Endothelial cell of umbilical vein (primary cell): ENCODE results near the gene CLIP4. TPM values are rescaled to one million over a fixed set of nuclear protein-coding genes. Genes with fewer than 3 reads are reported as not detected.

Source experiments
- BruUV-seq: library from RNA; stranded (reverse); fragments of 400-500 nt; replicated peaks from 2 replicates; lab custom pipeline; 2021; lab: Mats Ljungman, UMichigan
- CTCF ChIA-PET: fragments of 300-600, 350-600 bp; sonication (Branson Sonifier 250); formaldehyde crosslinking; loops from one replicate; lab custom pipeline; 2021; ENCODE audit warnings: antibody characterized with exemption, inconsistent platforms; lab: Charles Lee
- POLR2A ChIA-PET: fragments of 300-600, 350-600 bp; sonication (Branson Sonifier 250); formaldehyde crosslinking; loops from one replicate; lab custom pipeline; 2021; ENCODE audit warnings: antibody characterized with exemption, inconsistent platforms; lab: Charles Lee
- DNase-seq: peaks from one replicate; pipeline ENCODE4 v3.0.0-alpha.2; 2011; ENCODE audit warnings: low read depth, low spot score
- FAIRE-seq: peaks from 2 replicates; lab custom pipeline; 2011; peaks lifted over from hg19 to GRCh38; lab: Jason Lieb, UNC
- H2AFZ ChIP-seq: 2 replicates; pipeline ENCODE4 v1.6.0; 2012; ENCODE audit warnings: low read depth, low read length, control low read depth, inconsistent platforms
- H3K27ac ChIP-seq: 2 replicates; pipeline ENCODE4 v1.5.1; 2011; ENCODE audit warnings: low read depth, mild to moderate bottlenecking, control low read depth, low read length, moderate library complexity; ENCODE audit not compliant: insufficient read depth
- H3K27me3 ChIP-seq, 2 experiments: 2 replicates each; pipeline versions ENCODE4 v1.6.0 to v1.6.1; 2011; ENCODE audit warnings: low read length in 2 of 2, mixed read lengths in 1 of 2; ENCODE audit not compliant: control insufficient read depth in 2 of 2, insufficient read depth in 2 of 2
- H3K36me3 ChIP-seq, 2 experiments: 2 replicates in 1 of 2; 3 replicates in 1 of 2; pipeline ENCODE4 v1.5.1; 2011; ENCODE audit warnings: low read length in 2 of 2, mild to moderate bottlenecking in 1 of 2, moderate library complexity in 1 of 2; ENCODE audit not compliant: control insufficient read depth in 2 of 2, insufficient read depth in 2 of 2; ENCODE audit errors: extremely low read depth in 1 of 2
- H3K4me1 ChIP-seq: 3 replicates; pipeline ENCODE4 v1.5.1; 2011; ENCODE audit warnings: mild to moderate bottlenecking, low read length; ENCODE audit not compliant: control insufficient read depth, insufficient read depth; ENCODE audit errors: extremely low read depth
- H3K4me2 ChIP-seq: 2 replicates; pipeline ENCODE4 v1.6.1; 2011; ENCODE audit warnings: low read length, control low read depth, mixed read lengths; ENCODE audit not compliant: insufficient read depth
- H3K4me3 ChIP-seq, 3 experiments: fragments of 200-600 bp in 1 of 3; sonication (generic), shearing (Covaris generic) in 1 of 3; replicated peaks in 1 of 3; 2 replicates each; pipeline ENCODE4 v1.5.1; 2011 to 2016; ENCODE audit warnings: control low read depth in 3 of 3, low read length in 3 of 3, mild to moderate bottlenecking in 2 of 3, inconsistent platforms in 1 of 3, low read depth in 1 of 3, moderate library complexity in 1 of 3; ENCODE audit not compliant: insufficient read depth in 1 of 3
- H3K79me2 ChIP-seq: 2 replicates; pipeline ENCODE4 v1.6.0; 2012; ENCODE audit warnings: low read length, inconsistent platforms; ENCODE audit not compliant: control insufficient read depth, insufficient read depth
- H3K9ac ChIP-seq: replicated peaks from 2 replicates; pipeline ENCODE3; 2011; ENCODE audit warnings: low read length, control low read depth; ENCODE audit not compliant: insufficient read depth; ENCODE audit errors: extremely low read depth
- H3K9me1 ChIP-seq: replicated peaks from 3 replicates; pipeline ENCODE4 v1.6.0; 2011; ENCODE audit warnings: mild to moderate bottlenecking, low read length; ENCODE audit not compliant: control insufficient read depth, insufficient read depth; ENCODE audit errors: extremely low read depth
- H3K9me3 ChIP-seq: replicated peaks from 2 replicates; pipeline ENCODE4 v1.5.1; 2012; ENCODE audit warnings: low read length, inconsistent platforms; ENCODE audit not compliant: control insufficient read depth, insufficient read depth
- H4K20me1 ChIP-seq: replicated peaks from 2 replicates; pipeline ENCODE3; 2011; ENCODE audit warnings: mild to moderate bottlenecking, low read length; ENCODE audit not compliant: control insufficient read depth, insufficient read depth; ENCODE audit errors: extremely low read depth
- CTCF ChIP-seq, 2 donors: IDR thresholded peaks; 1 replicate in 1 of 2; 2 replicates in 1 of 2; pipeline ENCODE4 v1.5.1; 2011; ENCODE audit warnings: low read length in 2 of 2, mild to moderate bottlenecking in 2 of 2, moderate library complexity in 2 of 2, control low read depth in 1 of 2, inconsistent platforms in 1 of 2, low read depth in 1 of 2; ENCODE audit not compliant: insufficient read depth in 1 of 2; ENCODE audit errors: extremely low read depth in 1 of 2
- EZH2 ChIP-seq: IDR thresholded peaks from 2 replicates; pipeline ENCODE4 v1.6.1; 2012; ENCODE audit warnings: borderline replicate concordance, low read depth, mild to moderate bottlenecking, moderate library complexity, low read length, inconsistent platforms; ENCODE audit not compliant: severe bottlenecking
- FOS ChIP-seq: IDR thresholded peaks from 2 replicates; pipeline ENCODE4 v1.6.1; 2011; ENCODE audit warnings: mild to moderate bottlenecking, low read length, moderate library complexity, borderline replicate concordance; ENCODE audit not compliant: insufficient read depth
- GATA2 ChIP-seq: IDR thresholded peaks from 2 replicates; pipeline ENCODE4 v1.7.0; 2011; ENCODE audit warnings: low read depth, mild to moderate bottlenecking, moderate library complexity, mixed read lengths, low read length; ENCODE audit not compliant: insufficient read length, insufficient read depth
- JUN ChIP-seq: IDR thresholded peaks from 2 replicates; pipeline ENCODE4 v1.6.1; 2011; ENCODE audit warnings: borderline replicate concordance, low read depth; ENCODE audit not compliant: insufficient read length, insufficient read depth
- MAX ChIP-seq: IDR thresholded peaks from 2 replicates; pipeline ENCODE4 v1.6.1; 2011; ENCODE audit not compliant: insufficient read depth, insufficient read length
- MYC ChIP-seq: IDR thresholded peaks from one replicate; pipeline ENCODE4 v1.6.1; 2011; ENCODE audit warnings: mild to moderate bottlenecking, low read depth, low read length
- POLR2A ChIP-seq: IDR thresholded peaks from 2 replicates; pipeline ENCODE4 v1.6.1; 2012; ENCODE audit warnings: low read depth, mild to moderate bottlenecking, control low read depth, low read length
- POLR2AphosphoS5 ChIP-seq: IDR thresholded peaks from 2 replicates; pipeline ENCODE4 v1.6.1; 2012; ENCODE audit warnings: low read depth, mild to moderate bottlenecking, control low read depth, low read length, moderate library complexity; ENCODE audit not compliant: insufficient read depth
- dilution Hi-C: fragments of 300-500 bp; cut with MboI; formaldehyde crosslinking; loops from one replicate; pipeline ENCODE4 v1.15.0; 2019; ENCODE audit warnings: low sequenced_read_pairs; ENCODE audit not compliant: extremely low pct_ligation_motif_present
- intact Hi-C: fragments of 100-400 bp; cut with micrococcal nuclease; formaldehyde crosslinking; loops from one replicate; pipeline ENCODE4 v1.10.0; 2022
- polyA plus RNA-seq, 4 experiments: library from polyadenylated mRNA; depleted of rRNA in 3 of 4; stranded (reverse) in 3 of 4; unstranded in 1 of 4; fragments of >200 nt; gene quantifications; 2 replicates each; pipeline versions ENCODE4 v1.2.1 to v1.2.3, GENCODE V29; 2011 to 2012; ENCODE audit warnings: missing spikeins in 1 of 4
- total RNA-seq: library from RNA; stranded (reverse); gene quantifications from 2 replicates; pipeline ENCODE4 v1.2.3, GENCODE V29; 2021

CLIP4 gene
- total and polyA plus RNA-seq, 2 donors (not counting 3 experiments of a cell fraction or from before 2014, with no cell fraction given), result 9.2 to 24.0 TPM

- intact Hi-C loops, result no loop called here
- H3K9me3 ChIP-seq, result no peaks in the 10 kb centered on the region
- no peak overlapping the region for H3K9ac ChIP-seq
- no peak overlapping the region for H2AFZ ChIP-seq
- no peak overlapping the region for H3K4me3 ChIP-seq
- POLR2A ChIA-PET, result interaction anchor here (0.6 kb wide), 1 partner anchor 29 kb away, joined by 7 read pairs; no protein-coding TSS in a partner anchor
- H3K4me2 ChIP-seq, result no peak overlapping the region
- CTCF ChIA-PET, result no interaction called here
- FAIRE-seq (no peak), DNase-seq (no peak)
- H3K27ac ChIP-seq, result no peak overlapping the region
- no peak for TF ChIP-seq MYC
- no peak for TF ChIP-seq MAX
- no peak for TF ChIP-seq POLR2A
- TF ChIP-seq POLR2AphosphoS5, result no peak
- TF ChIP-seq EZH2, result no peak
- TF ChIP-seq FOS, result no peak
- no peak for TF ChIP-seq CTCF (IDR thresholded peaks at IDR 0.05; ENCODE audit: extremely low read depth in 1 of 2, insufficient read depth in 1 of 2, low read depth in 1 of 2, low read length in 2 of 2)
- TF ChIP-seq GATA2, result no peak
- no peak for TF ChIP-seq JUN
- dilution Hi-C loops, result no loop called here
- no peaks in the 10 kb centered on the region for H4K20me1 ChIP-seq
- H3K27me3 ChIP-seq, result no peaks in the 10 kb centered on the region
- H3K4me1 ChIP-seq, result no peaks in the 10 kb centered on the region
- no TSS peak for BruUV-seq
- H3K9me1 ChIP-seq, result no peaks in the 10 kb centered on the region
- peaks cover 4 to 9% of the 10 kb centered on the region in 2 experiments for H3K36me3 ChIP-seq
- H3K79me2 ChIP-seq, result no peaks in the 10 kb centered on the region
These were observed 43.9 kb downstream of the CLIP4 start for GRCh38 chr2:29159125-29159524.
